Activated effector memory CD4-positive, alpha-beta T cell treated with Interleukin-2 at 50 U/mL for 16 hours (primary cell): ENCODE results near the gene PIK3CD.
"Not testable (repeated sequence)": the region's sequence is repeated elsewhere in the genome, so short reads cannot be mapped to it uniquely, and the experiment has no call there.

Source experiments
- DNase-seq: peaks from one replicate; pipeline ENCODE4 v3.0.0-alpha.2; 2020

PIK3CD gene

GRCh38 chr1:9654834-9655723 lies 3.5 kb downstream of the PIK3CD start:
- peak; percentile 11 for DNase-seq

- no peak for DNase-seq
These were observed 4.3 kb downstream of the PIK3CD start for GRCh38 chr1:9655836-9656235.

- no peak for DNase-seq
These were observed 6.0 kb downstream of the PIK3CD start for GRCh38 chr1:9657521-9658032.

GRCh38 chr1:9658199-9658598 lies 6.7 kb downstream of the PIK3CD start:
- DNase-seq, result no peak

- DNase-seq, result no peak
These were observed 7.8 kb downstream of the PIK3CD start for GRCh38 chr1:9659328-9659727.

GRCh38 chr1:9663257-9663656 lies 11.7 kb downstream of the PIK3CD start:
- no peak for DNase-seq

- no peak for DNase-seq
These were observed 13.7 kb downstream of the PIK3CD start for GRCh38 chr1:9665193-9665592.

GRCh38 chr1:9668080-9668479 lies 16.5 kb downstream of the PIK3CD start:
- no peak for DNase-seq

- DNase-seq, result no peak
These were observed 18.6 kb downstream of the PIK3CD start for GRCh38 chr1:9670085-9670484.

- no peak for DNase-seq
These were observed 20.0 kb downstream of the PIK3CD start for GRCh38 chr1:9671377-9672140.

GRCh38 chr1:9672444-9672843 lies 20.9 kb downstream of the PIK3CD start:
- DNase-seq, result no peak

GRCh38 chr1:9675393-9675792 lies 23.9 kb downstream of the PIK3CD start:
- no peak for DNase-seq

- DNase-seq, result not testable (repeated sequence)
These were observed 24.6 kb downstream of the PIK3CD start for GRCh38 chr1:9676128-9676527.

- DNase-seq, result no peak
These were observed 25.4 kb downstream of the PIK3CD start for GRCh38 chr1:9676815-9677393.

GRCh38 chr1:9680091-9680490 lies 28.6 kb downstream of the PIK3CD start:
- DNase-seq, result no peak

GRCh38 chr1:9680828-9681227 lies 29.3 kb downstream of the PIK3CD start:
- no peak for DNase-seq

GRCh38 chr1:9684801-9685200 lies 33.3 kb downstream of the PIK3CD start:
- DNase-seq, result no peak

GRCh38 chr1:9687120-9687873 lies 35.8 kb downstream of the PIK3CD start:
- peak; percentile 54 for DNase-seq

- no peak for DNase-seq
These were observed 36.5 kb downstream of the PIK3CD start for GRCh38 chr1:9687874-9688582.

GRCh38 chr1:9688599-9688998 lies 37.1 kb downstream of the PIK3CD start:
- DNase-seq, result no peak

- peak; percentile 74 for DNase-seq
These were observed 37.6 kb downstream of the PIK3CD start for GRCh38 chr1:9689011-9689706.
